H9 (cell line): ENCODE results near the gene SCN4A. TPM values are rescaled to one million over a fixed set of nuclear protein-coding genes. Genes with fewer than 3 reads are reported as not detected.

Experiments used
- DNase-seq: peaks from one replicate; pipeline ENCODE4 v3.0.0-alpha.2; 2017
- H2AFZ ChIP-seq: one replicate; pipeline ENCODE4 v1.6.1; 2013; ENCODE audit warnings: mild to moderate bottlenecking, low read length, control low read depth, moderate library complexity
- H2AK5ac ChIP-seq: 2 replicates; pipeline ENCODE4 v1.6.1; 2013; ENCODE audit warnings: low read length, control low read depth, mixed read lengths; ENCODE audit not compliant: insufficient read length
- H2BK120ac ChIP-seq: one replicate; pipeline ENCODE4 v1.6.1; 2013; ENCODE audit warnings: low read depth, mild to moderate bottlenecking, low read length, control low read depth, inconsistent platforms; ENCODE audit not compliant: poor library complexity, severe bottlenecking
- H2BK12ac ChIP-seq: 2 replicates; pipeline ENCODE4 v1.6.1; 2013; ENCODE audit warnings: low read length, control low read depth, mixed read lengths, low read depth; ENCODE audit not compliant: insufficient read length
- H2BK15ac ChIP-seq: 2 replicates; pipeline ENCODE4 v1.6.1; 2013; ENCODE audit warnings: low read depth, low read length, control low read depth
- H2BK20ac ChIP-seq: one replicate; pipeline ENCODE4 v1.6.1; 2013; ENCODE audit warnings: low read depth, mild to moderate bottlenecking, low read length, control low read depth, inconsistent platforms; ENCODE audit not compliant: poor library complexity, severe bottlenecking
- H2BK5ac ChIP-seq: 2 replicates; pipeline ENCODE4 v1.6.1; 2013; ENCODE audit warnings: low read length, control low read depth, mixed read lengths; ENCODE audit not compliant: insufficient read length
- H3K14ac ChIP-seq: 2 replicates; pipeline ENCODE4 v1.6.1; 2013; ENCODE audit warnings: low read length, control low read depth; ENCODE audit not compliant: insufficient read depth
- H3K18ac ChIP-seq: 2 replicates; pipeline ENCODE4 v1.6.1; 2013; ENCODE audit warnings: low read depth, mild to moderate bottlenecking, mixed read lengths, low read length, control low read depth; ENCODE audit not compliant: insufficient read length
- H3K23ac ChIP-seq: 2 replicates; pipeline ENCODE4 v1.6.1; 2013; ENCODE audit warnings: low read length, control low read depth, mixed read lengths, low read depth; ENCODE audit not compliant: insufficient read length
- H3K23me2 ChIP-seq: 2 replicates; pipeline ENCODE4 v1.6.1; 2013; ENCODE audit warnings: low read depth, mild to moderate bottlenecking, mixed read lengths, low read length, control low read depth; ENCODE audit not compliant: insufficient read length, poor library complexity, severe bottlenecking
- H3K27ac ChIP-seq: 2 replicates; pipeline ENCODE4 v1.5.1; 2013; ENCODE audit warnings: low read length, control low read depth, mixed read lengths, low read depth; ENCODE audit not compliant: insufficient read length
- H3K27me3 ChIP-seq: 2 replicates; pipeline ENCODE4 v1.6.1; 2013; ENCODE audit warnings: low read length, control low read depth, inconsistent platforms; ENCODE audit not compliant: insufficient read depth
- H3K4ac ChIP-seq: 2 replicates; pipeline ENCODE4 v1.6.1; 2013; ENCODE audit warnings: low read depth, mild to moderate bottlenecking, control low read depth, inconsistent platforms, low read length, moderate library complexity
- H3K4me1 ChIP-seq: 2 replicates; pipeline ENCODE4 v1.6.1; 2013; ENCODE audit warnings: low read length, control low read depth, inconsistent platforms; ENCODE audit not compliant: insufficient read depth
- H3K4me2 ChIP-seq: 2 replicates; pipeline ENCODE4 v1.6.1; 2013; ENCODE audit warnings: low read length, control low read depth, mixed read lengths; ENCODE audit not compliant: insufficient read length, insufficient read depth
- H3K56ac ChIP-seq: 2 replicates; pipeline ENCODE4 v1.6.1; 2013; ENCODE audit warnings: low read depth, mild to moderate bottlenecking, mixed read lengths, low read length, control low read depth; ENCODE audit not compliant: insufficient read length
- H3K79me1 ChIP-seq: 2 replicates; pipeline ENCODE4 v1.6.1; 2013; ENCODE audit warnings: low read depth, mild to moderate bottlenecking, moderate library complexity, low read length, control low read depth, inconsistent platforms; ENCODE audit not compliant: insufficient read depth, poor library complexity, severe bottlenecking
- H3K79me2 ChIP-seq: 2 replicates; pipeline ENCODE4 v1.6.1; 2013; ENCODE audit warnings: low read length, control low read depth, inconsistent platforms; ENCODE audit not compliant: insufficient read depth
- H3K9ac ChIP-seq: 2 replicates; pipeline ENCODE4 v1.6.1; 2013; ENCODE audit warnings: low read length, control low read depth, mixed read lengths; ENCODE audit not compliant: insufficient read length; ENCODE audit errors: extremely low read depth
- H3K9me3 ChIP-seq: one replicate; pipeline ENCODE4 v1.6.1; 2013; ENCODE audit warnings: low read depth, low read length, inconsistent platforms; ENCODE audit not compliant: control insufficient read depth
- H3T11ph ChIP-seq: one replicate; pipeline ENCODE4 v1.6.1; 2013; ENCODE audit warnings: mild to moderate bottlenecking, low read length, control low read depth, inconsistent platforms
- H4K20me1 ChIP-seq: one replicate; pipeline ENCODE4 v1.6.1; 2013; ENCODE audit not compliant: control insufficient read depth, insufficient read length, insufficient read depth
- H4K5ac ChIP-seq: 2 replicates; pipeline ENCODE4 v1.6.1; 2013; ENCODE audit warnings: low read depth, mild to moderate bottlenecking, mixed read lengths, low read length, control low read depth; ENCODE audit not compliant: insufficient read length
- H4K8ac ChIP-seq: replicated peaks from 2 replicates; pipeline ENCODE4 v1.6.1; 2013; ENCODE audit warnings: low read length, control low read depth, mixed read lengths, low read depth; ENCODE audit not compliant: insufficient read length
- H4K91ac ChIP-seq: 2 replicates; pipeline ENCODE4 v1.6.1; 2013; ENCODE audit warnings: low read depth, mild to moderate bottlenecking, moderate library complexity, mixed read lengths, low read length, control low read depth; ENCODE audit not compliant: insufficient read length
- H3K27ac Mint-ChIP-seq, 3 experiments: 2 replicates in 2 of 3; 3 replicates in 1 of 3; pipeline ENCODE4 v1.8.0; 2020 to 2021; ENCODE audit warnings: mixed read lengths in 3 of 3, mild to moderate bottlenecking in 1 of 3, moderate library complexity in 1 of 3
- H3K27me3 Mint-ChIP-seq: 2 replicates; pipeline ENCODE4 v1.8.0; 2021; ENCODE audit warnings: low read depth, mild to moderate bottlenecking, moderate library complexity, mixed read lengths
- H3K36me3 Mint-ChIP-seq, 3 experiments: 2 replicates in 2 of 3; 3 replicates in 1 of 3; pipeline ENCODE4 v1.8.0; 2020 to 2021; ENCODE audit warnings: low read depth in 3 of 3, mixed read lengths in 3 of 3; ENCODE audit not compliant: insufficient read depth in 1 of 3
- H3K4me1 Mint-ChIP-seq, 2 experiments: 2 replicates each; pipeline ENCODE4 v1.8.0; 2020; ENCODE audit warnings: mixed read lengths in 2 of 2
- H3K4me3 Mint-ChIP-seq, 2 experiments: 2 replicates in 1 of 2; 3 replicates in 1 of 2; pipeline ENCODE4 v1.8.0; 2020 to 2021; ENCODE audit warnings: mild to moderate bottlenecking in 2 of 2, mixed read lengths in 2 of 2, moderate library complexity in 1 of 2
- H3K9me3 Mint-ChIP-seq, 2 experiments: 2 replicates in 1 of 2; 3 replicates in 1 of 2; pipeline ENCODE4 v1.8.0; 2020; ENCODE audit warnings: mild to moderate bottlenecking in 2 of 2, mixed read lengths in 2 of 2, moderate library complexity in 1 of 2
- CTCF ChIP-seq: fragments of 200-600 bp; sonication (generic); conservative IDR thresholded peaks from 3 replicates; pipeline ENCODE4 v1.8.0; 2021; ENCODE audit warnings: antibody characterized with exemption, mild to moderate bottlenecking
- WGBS: extraction: QIAGEN DNeasy Blood & Tissue Kit; methylation state at CpG from one replicate; pipeline ENCODE4 v1.1.7; 2013; ENCODE audit warnings: missing lambda C conversion rate, low lambda C conversion rate, mixed read lengths; ENCODE audit not compliant: insufficient read length; ENCODE audit errors: extremely low coverage; 5-methylcytosine and 5-hydroxymethylcytosine counted together
- total RNA-seq: library from RNA; stranded (reverse); gene quantifications from 2 replicates; pipeline ENCODE4 v1.2.1, GENCODE V29; 2021

The SCN4A gene
- total RNA-seq, 1 experiment from 2014 or later, result 5.8 TPM

DNA sequence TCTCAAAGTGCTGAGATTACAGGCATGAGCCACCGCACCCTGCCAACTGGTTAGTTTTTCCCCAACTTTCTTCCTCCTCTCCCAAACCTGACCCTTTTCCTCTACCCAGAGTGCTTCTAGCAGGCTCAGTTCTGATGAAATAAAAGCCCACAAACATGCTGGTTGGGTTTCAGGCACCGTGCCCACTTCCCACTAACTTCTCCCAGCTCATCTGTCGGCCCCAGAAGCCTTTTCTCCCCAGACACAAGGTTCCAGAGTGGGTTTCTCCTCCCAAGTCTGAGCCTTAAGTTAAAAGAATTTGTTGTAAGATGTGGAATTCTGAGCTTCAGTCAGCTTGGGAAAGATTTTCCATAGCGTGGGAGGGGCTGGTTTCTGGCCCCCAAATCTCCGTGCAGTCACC is 11.5 kb upstream of the SCN4A start:
- H3K14ac ChIP-seq, result no peak overlapping the region
- H2BK120ac ChIP-seq, result no peak overlapping the region
- H2BK20ac ChIP-seq, result no peak overlapping the region
- Mint-ChIP-seq H3K36me3 (peaks cover 6 to 13% (median 11%) of the 10 kb centered on the region in 3 experiments; a peak in 6 of 7 replicates), H3K4me1 (peaks cover 3 to 15% of the 10 kb centered on the region in 2 experiments), H3K27ac (no peak overlapping the region; a peak in 1 of 7 replicates), H3K4me3 (no peak overlapping the region), H3K9me3 (peaks cover 15% of the 10 kb centered on the region in 2 experiments), H3K27me3 (peaks cover 3% of the 10 kb centered on the region; the same call in 1 of the 2 replicates)
- H3T11ph ChIP-seq, result no peak overlapping the region
- WGBS, result no CpG with 5 or more reads among the region's 5 CpGs
- no peak overlapping the region for H2AK5ac ChIP-seq
- no peak overlapping the region for H4K8ac ChIP-seq
- no peak for TF ChIP-seq CTCF
- no peak overlapping the region for H4K5ac ChIP-seq
- H3K56ac ChIP-seq, result no peak overlapping the region
- no peak overlapping the region for H2BK5ac ChIP-seq
- no peaks in the 10 kb centered on the region for H4K20me1 ChIP-seq
- no peak overlapping the region; the same call in 1 of the 2 replicates for H2BK15ac ChIP-seq
- H3K9ac ChIP-seq, result no peak overlapping the region
- no peak overlapping the region for H2BK12ac ChIP-seq
- H3K23me2 ChIP-seq, result no peaks in the 10 kb centered on the region
- peaks cover 5% of the 10 kb centered on the region for H3K9me3 ChIP-seq
- no peak overlapping the region for H3K18ac ChIP-seq
- no peak for DNase-seq
- no peak overlapping the region for H2AFZ ChIP-seq
- H4K91ac ChIP-seq, result no peak overlapping the region
- no peak overlapping the region for H3K23ac ChIP-seq
- no peak overlapping the region for H3K4me2 ChIP-seq
- no peaks in the 10 kb centered on the region for H3K79me1 ChIP-seq
- no peaks in the 10 kb centered on the region for H3K79me2 ChIP-seq
- H3K4me1 ChIP-seq, result no peaks in the 10 kb centered on the region; the same call in 1 of the 2 replicates
- no peaks in the 10 kb centered on the region for H3K27me3 ChIP-seq
- no peak overlapping the region for H3K27ac ChIP-seq
- no peak overlapping the region for H3K4ac ChIP-seq
